ENCODE measurements around the gene COQ2. TPM values are rescaled to one million over a fixed set of nuclear protein-coding genes. Genes with fewer than 3 reads are reported as not detected.

Gene COQ2
- 19.8 and 19.9 TPM in 2 replicates for total RNA-seq (2021)
- long read RNA-seq, transcript COQ2-206 (7 exons, 1,641 nt) = major isoform, 158 of 194 reads
- long read RNA-seq, partial matches to known transcripts = 2 of 194 reads
- long read RNA-seq, other reads (novel, unspliced or antisense) = 33 of 194 reads

- Histone ChIP-seq H2AFZ (ENCODE audit: low read length) (peak within 1 kb of the TSS; percentile 92), H3K79me2 (ENCODE audit: insufficient read depth, low read length) (no peaks in the 10 kb centered on the region), H2AK5ac (ENCODE audit: insufficient read length, low read length) (no peak within 1 kb of the TSS), H4K5ac (ENCODE audit: insufficient read length, low read depth, low read length) (no peak within 1 kb of the TSS), H3K4ac (ENCODE audit: low read depth, low read length) (no peak within 1 kb of the TSS), H3K9me3 (ENCODE audit: control insufficient read depth, low read depth, low read length) (no peaks in the 10 kb centered on the region), H3K56ac (ENCODE audit: insufficient read length, low read depth, low read length) (no peak within 1 kb of the TSS), H3K9ac (ENCODE audit: extremely low read depth, insufficient read length, low read length) (peak within 1 kb of the TSS; percentile 67), H3K4me1 (ENCODE audit: insufficient read depth, low read length) (no peaks in the 10 kb centered on the region), H2BK20ac (ENCODE audit: low read depth, low read length, poor library complexity, severe bottlenecking) (no peak within 1 kb of the TSS), H4K8ac (replicated peaks; ENCODE audit: insufficient read length, low read depth, low read length) (no peak within 1 kb of the TSS), H3K4me2 (ENCODE audit: insufficient read depth, insufficient read length, low read length) (peak within 1 kb of the TSS; percentile 86), H3K27ac (ENCODE audit: insufficient read length, low read depth, low read length) (no peak within 1 kb of the TSS), H4K91ac (ENCODE audit: insufficient read length, low read depth, low read length) (no peak within 1 kb of the TSS), H2BK15ac (ENCODE audit: low read depth, low read length) (no peak within 1 kb of the TSS), H3T11ph (ENCODE audit: low read length) (no peak within 1 kb of the TSS), H3K79me1 (ENCODE audit: insufficient read depth, low read depth, low read length, poor library complexity, severe bottlenecking) (no peaks in the 10 kb centered on the region), H3K18ac (ENCODE audit: insufficient read length, low read depth, low read length) (peak within 1 kb of the TSS; percentile 45), H4K20me1 (ENCODE audit: control insufficient read depth, insufficient read depth, insufficient read length) (no peaks in the 10 kb centered on the region), H2BK120ac (ENCODE audit: low read depth, low read length, poor library complexity, severe bottlenecking) (no peak within 1 kb of the TSS), H3K14ac (ENCODE audit: insufficient read depth, low read length) (peak within 1 kb of the TSS; percentile 98), H2BK12ac (ENCODE audit: insufficient read length, low read depth, low read length) (no peak within 1 kb of the TSS), H3K27me3 (ENCODE audit: insufficient read depth, low read length) (no peaks in the 10 kb centered on the region; the same call in 1 of the 2 replicates), H3K23ac (ENCODE audit: insufficient read length, low read depth, low read length) (no peak within 1 kb of the TSS), H2BK5ac (ENCODE audit: insufficient read length, low read length) (no peak within 1 kb of the TSS), H3K23me2 (ENCODE audit: insufficient read length, low read depth, low read length, poor library complexity, severe bottlenecking) (peaks cover 9% of the 10 kb centered on the region)
- peak within 1 kb of the TSS; percentile 85 to 87 for H3K4me3 Mint-ChIP-seq
- DNase-seq = peak; percentile 94
- H3K4me1 Mint-ChIP-seq = peaks cover 15 to 20% of the 10 kb centered on the region in 2 experiments
- peak within 1 kb of the TSS in 2 of 3 experiments; percentile 87 to 91; a peak in 6 of 7 replicates for H3K27ac Mint-ChIP-seq
- peaks cover 0 to 2% of the 10 kb centered on the region in 2 experiments; a peak in 1 of 5 replicates for H3K9me3 Mint-ChIP-seq
- no CpG with 5 or more reads among the region's 76 CpGs for WGBS (ENCODE audit: extremely low coverage, insufficient read length, low lambda C conversion rate)
- peaks cover 16% of the 10 kb centered on the region for H3K27me3 Mint-ChIP-seq (ENCODE audit: low read depth)
- H3K36me3 Mint-ChIP-seq (ENCODE audit: insufficient read depth in 1 of 3, low read depth in 3 of 3) = no peaks in the 10 kb centered on the region; a peak in 1 of 7 replicates
- peak; percentile 37; the same call in 1 of the 3 replicates for TF ChIP-seq CTCF (conservative IDR thresholded peaks at IDR 0.05)
Observed at GRCh38 chr4:83284193-83285054, at the start of gene COQ2. Gene COQ2 (minus strand): TSS chr4:83284798. CDS start chr4:83284764, 34 bp downstream.

Measured in H9 (cell line).